Measurements from ENCODE around the gene TMF1.
A peak's percentile ranks its signal among the peaks of the same experiment; 100 is the strongest.

Gene TMF1

GRCh38 chr3:68972358-68972979, 79.7 kb downstream of the TMF1 start:
- DNase-seq: peak; percentile 61
